ENCODE results near the gene KRIT1.
"Not testable (repeated sequence)": the region's sequence is repeated elsewhere in the genome, so short reads cannot be mapped to it uniquely, and the experiment has no call there.

KRIT1 gene

GRCh38 chr7:92246360-92247101 lies 817 bp upstream of the KRIT1 start:
- DNase-seq (ENCODE audit: low spot score): peak; percentile 24

GRCh38 chr7:92244808-92245486 lies 767 bp downstream of the KRIT1 start:
- DNase-seq (ENCODE audit: low spot score): no peak

- no peak for DNase-seq (ENCODE audit: low spot score)
Observed at GRCh38 chr7:92242972-92243371, 2.7 kb downstream of the KRIT1 start.

- DNase-seq (ENCODE audit: low spot score): no peak
Observed at GRCh38 chr7:92230547-92230946, 15.2 kb downstream of the KRIT1 start.

GRCh38 chr7:92228742-92229141 lies 17.0 kb downstream of the KRIT1 start:
- no peak for DNase-seq (ENCODE audit: low spot score)

GRCh38 chr7:92228100-92228499 lies 17.6 kb downstream of the KRIT1 start:
- no peak for DNase-seq (ENCODE audit: low spot score)

GRCh38 chr7:92226981-92227380 lies 18.7 kb downstream of the KRIT1 start:
- no peak for DNase-seq (ENCODE audit: low spot score)

- no peak for DNase-seq (ENCODE audit: low spot score)
Observed at GRCh38 chr7:92221766-92222165, 23.9 kb downstream of the KRIT1 start.

GRCh38 chr7:92206672-92207071 lies 39.0 kb downstream of the KRIT1 start:
- no peak for DNase-seq (ENCODE audit: low spot score)

- DNase-seq (ENCODE audit: low spot score): no peak
Observed at GRCh38 chr7:92205987-92206386, 39.7 kb downstream of the KRIT1 start.

- no peak for DNase-seq (ENCODE audit: low spot score)
Observed at GRCh38 chr7:92200791-92201190, 44.9 kb downstream of the KRIT1 start.

- DNase-seq (ENCODE audit: low spot score): no peak
Observed at GRCh38 chr7:92192326-92192725, 53.4 kb downstream of the KRIT1 start.

GRCh38 chr7:92189246-92189645 lies 56.5 kb downstream of the KRIT1 start:
- not testable (repeated sequence) for DNase-seq (ENCODE audit: low spot score)

GRCh38 chr7:92184294-92184693 lies 61.4 kb downstream of the KRIT1 start:
- DNase-seq (ENCODE audit: low spot score): not testable (repeated sequence)

- peak; percentile 73 for DNase-seq (ENCODE audit: low spot score)
Observed at GRCh38 chr7:92178928-92179924, 66.5 kb downstream of the KRIT1 start, which contains the start of gene LRRD1. LRRD1 (minus strand) TSS chr7:92179142; CDS start chr7:92165202, 13,940 bp downstream.

- DNase-seq (ENCODE audit: low spot score): no peak
Observed at GRCh38 chr7:92177362-92177761, 68.4 kb downstream of the KRIT1 start.

GRCh38 chr7:92169529-92169928 lies 76.2 kb downstream of the KRIT1 start:
- not testable (repeated sequence) for DNase-seq (ENCODE audit: low spot score)

- DNase-seq (ENCODE audit: low spot score): no peak
Observed at GRCh38 chr7:92161271-92161670, 84.4 kb downstream of the KRIT1 start.

GRCh38 chr7:92158660-92159575 lies 86.8 kb downstream of the KRIT1 start:
- DNase-seq (ENCODE audit: low spot score): no peak

- no peak for DNase-seq (ENCODE audit: low spot score)
Observed at GRCh38 chr7:92156990-92157389, 88.7 kb downstream of the KRIT1 start.

- no peak for DNase-seq (ENCODE audit: low spot score)
Observed at GRCh38 chr7:92155108-92155739, 90.5 kb downstream of the KRIT1 start.
